Stimulated activated CD8-positive, alpha-beta memory T cell treated with anti-CD3 and anti-CD28 coated beads, Interleukin-7, amount 100 ng/mL, for 24 hours (primary cell): ENCODE results near the gene DLG2.

Experiments
- DNase-seq: peaks from one replicate; pipeline ENCODE4 v3.0.0-alpha.2; 2020; ENCODE audit warnings: low read depth

Gene DLG2

DNA sequence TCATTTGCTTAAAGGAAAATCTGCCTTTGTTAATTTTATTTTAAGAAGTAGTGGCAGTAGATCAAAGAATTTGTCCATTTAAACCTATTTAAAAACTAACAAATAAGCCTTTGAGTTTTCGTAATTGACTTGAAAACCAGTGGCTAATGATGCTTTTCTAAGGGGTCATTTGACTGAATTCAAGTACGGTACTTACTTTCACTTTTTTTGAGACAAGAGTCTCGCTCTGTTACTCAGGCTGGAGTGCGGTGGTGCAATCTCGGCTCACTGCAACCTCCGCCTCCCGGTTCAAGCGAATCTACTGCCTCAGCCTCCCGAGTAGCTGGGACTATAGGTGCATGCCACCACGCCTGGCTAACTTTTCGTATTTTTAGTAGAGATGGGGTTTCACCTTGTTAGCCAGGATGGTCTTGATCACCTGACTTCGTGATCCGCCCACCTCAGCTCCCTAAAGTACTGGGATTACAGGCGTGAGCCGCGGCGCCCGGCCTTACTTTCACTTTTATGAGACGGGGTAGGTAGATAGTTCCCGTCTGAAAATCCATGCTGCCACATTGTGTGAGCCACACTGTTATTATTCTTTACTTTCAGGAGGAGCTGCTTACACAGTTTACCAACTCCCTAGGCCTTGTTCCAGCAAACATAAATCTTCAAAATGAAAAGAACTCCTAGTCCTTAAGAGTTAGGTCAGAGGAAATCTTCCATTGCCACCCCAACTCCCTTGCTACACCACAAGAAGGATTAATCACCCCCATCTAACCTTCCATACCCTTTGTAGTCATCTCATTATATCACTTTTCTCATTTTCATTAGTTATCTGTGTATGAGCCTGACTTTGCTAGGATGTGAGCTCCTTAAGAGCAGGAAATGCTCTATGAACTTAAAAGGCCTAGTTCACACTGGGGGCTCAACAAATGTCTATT lies 1414.4 kb downstream of the DLG2 start:
- no peak for DNase-seq

DNA sequence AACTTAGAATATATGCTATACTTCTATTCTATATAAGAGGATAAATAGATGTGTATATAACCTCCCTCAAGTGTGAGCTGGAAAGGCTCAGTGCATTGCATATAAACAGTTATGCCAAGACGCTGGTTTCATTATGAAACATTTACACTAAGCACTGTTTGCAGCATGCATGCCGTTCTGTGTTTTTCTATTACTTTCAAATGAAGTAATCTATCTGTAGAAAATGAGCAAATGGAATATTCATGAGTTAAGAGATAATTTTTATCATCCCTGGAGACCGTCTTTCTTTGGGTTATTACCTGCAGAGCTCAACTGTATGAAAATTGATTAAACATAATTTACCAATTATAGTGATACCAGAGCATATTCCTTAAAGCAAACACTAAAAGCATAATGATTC lies 1415.2 kb downstream of the DLG2 start:
- DNase-seq = no peak

DNA sequence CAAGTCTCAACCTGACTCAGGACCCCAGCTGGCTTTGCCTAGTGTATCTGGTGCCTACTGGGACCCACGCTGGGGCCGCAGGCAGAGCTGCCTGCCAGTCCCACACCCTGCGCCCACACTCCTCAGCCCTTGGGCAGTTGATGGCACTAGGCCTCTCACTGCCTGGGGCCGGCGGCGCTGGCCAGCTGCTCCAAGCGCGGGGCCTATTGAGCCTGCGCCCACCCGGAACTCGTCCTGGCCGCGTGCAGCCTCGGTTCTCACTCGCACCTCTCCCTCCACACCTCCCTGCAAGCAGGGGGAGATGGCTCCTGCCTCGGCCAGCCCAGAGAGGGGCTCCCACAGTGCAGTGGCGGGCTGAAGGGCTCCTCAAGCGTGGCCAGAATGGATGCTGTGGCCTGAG lies 1432.4 kb downstream of the DLG2 start:
- no peak for DNase-seq

DNA sequence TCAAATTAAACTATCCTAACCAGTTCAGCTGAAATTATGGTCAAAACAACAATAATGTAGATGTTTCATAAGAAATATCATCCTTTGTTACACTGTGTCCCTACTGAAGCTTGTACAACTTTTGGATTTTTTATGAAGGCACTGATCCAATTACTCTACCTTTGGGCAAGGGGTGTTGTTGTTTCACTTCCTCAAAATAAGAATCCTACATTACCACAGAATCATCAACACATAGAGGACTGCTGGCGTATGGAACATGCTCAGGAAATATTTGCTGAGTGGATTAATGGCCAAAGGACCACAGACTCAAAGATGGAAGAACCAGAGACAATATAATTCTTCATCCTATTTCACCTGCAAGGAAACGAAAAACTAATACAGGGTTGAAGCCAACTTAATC lies 1433.4 kb downstream of the DLG2 start:
- DNase-seq = no peak

DNA sequence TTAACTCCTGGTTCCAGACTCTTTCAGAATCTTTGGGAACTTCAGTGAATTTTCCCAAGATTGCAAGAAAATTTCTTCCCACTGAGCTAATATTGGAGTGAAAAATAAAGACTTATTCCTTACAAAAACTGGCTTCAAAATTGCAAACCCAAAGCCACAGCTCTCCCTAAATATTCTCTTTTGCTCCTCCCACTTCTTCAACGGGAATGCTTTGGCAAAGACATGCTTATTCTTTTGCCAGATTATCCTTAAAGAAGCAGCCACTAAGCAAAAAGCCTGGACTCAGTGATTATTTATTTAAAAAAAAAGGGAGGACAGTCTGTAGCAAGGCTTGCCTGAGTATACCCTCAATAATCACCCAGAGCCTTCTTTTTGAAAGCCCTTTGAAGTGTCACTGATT lies 1438.6 kb downstream of the DLG2 start:
- no peak for DNase-seq

DNA sequence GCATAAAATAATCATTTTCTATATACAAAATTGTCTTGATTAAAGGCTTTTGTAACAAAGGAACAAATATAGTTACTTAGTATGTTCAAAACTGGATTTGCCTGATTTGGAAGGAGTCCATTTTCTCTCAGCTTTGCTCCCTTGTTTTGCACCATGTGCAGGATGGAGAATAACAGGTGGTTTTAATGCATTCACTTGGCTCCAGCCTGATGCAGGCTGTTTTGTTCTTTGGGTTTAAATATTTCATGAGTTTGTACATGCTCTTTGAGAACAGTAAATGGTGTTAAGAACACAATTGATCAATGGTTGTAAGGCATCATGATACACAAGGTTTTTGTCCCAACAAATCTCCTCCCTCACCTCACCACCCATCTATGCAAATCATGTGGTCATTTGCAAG lies 1454.1 kb downstream of the DLG2 start:
- no peak for DNase-seq

DNA sequence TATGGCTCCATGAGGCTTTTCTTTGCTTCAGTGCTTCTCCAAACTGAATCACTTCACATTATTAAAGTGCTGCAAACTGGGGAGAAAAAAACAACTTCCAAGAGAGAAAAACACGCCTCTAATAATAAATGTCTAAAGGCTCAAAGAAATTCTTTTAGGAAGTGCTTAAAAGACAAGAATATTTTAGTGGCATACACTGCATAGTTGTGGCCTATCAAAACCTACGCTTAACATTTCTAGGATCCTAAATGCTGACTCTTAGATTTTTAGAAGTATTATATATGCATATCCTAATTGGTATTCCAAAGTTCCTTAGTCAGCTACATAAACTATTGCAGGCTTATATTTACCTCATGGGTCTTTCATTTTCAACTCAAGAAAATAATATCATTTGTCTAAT lies 1462.0 kb downstream of the DLG2 start:
- no peak for DNase-seq

DNA sequence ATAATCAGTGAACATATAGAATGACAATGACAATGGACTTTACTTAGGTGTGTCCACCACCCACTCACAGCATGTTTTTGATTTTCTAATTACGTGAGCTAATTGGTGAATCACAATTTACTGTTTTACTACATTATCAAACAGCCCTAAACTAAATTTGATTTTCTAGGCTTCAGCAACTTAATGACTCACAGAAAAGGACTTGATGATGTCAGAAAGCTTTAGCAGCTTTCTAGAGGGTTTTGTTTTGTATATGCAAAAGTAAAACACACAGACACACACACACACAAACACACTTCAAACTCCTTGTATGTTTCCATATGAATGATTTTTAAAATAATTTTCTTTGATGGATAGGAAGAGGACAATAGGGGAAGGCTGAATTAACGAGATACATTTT lies 1462.4 kb downstream of the DLG2 start:
- DNase-seq = no peak

DNA sequence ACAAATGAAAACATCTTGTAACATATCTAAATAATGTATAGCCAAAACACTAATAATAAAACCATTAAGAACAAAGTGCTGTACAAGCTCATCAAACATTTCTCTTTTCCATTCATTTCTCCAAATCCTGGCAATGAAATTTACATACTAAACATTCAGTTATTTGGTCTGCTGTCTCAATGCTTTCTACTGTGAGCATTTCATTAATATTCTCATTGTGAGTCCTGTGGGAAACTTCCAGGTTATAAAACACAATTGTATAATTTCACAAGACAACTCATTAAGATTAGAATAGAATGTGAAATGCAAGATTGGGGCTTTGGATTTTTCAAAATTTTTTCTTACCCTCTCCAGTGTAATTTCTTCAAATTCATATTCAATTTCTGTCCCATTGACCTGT lies 1464.0 kb downstream of the DLG2 start:
- DNase-seq = no peak

DNA sequence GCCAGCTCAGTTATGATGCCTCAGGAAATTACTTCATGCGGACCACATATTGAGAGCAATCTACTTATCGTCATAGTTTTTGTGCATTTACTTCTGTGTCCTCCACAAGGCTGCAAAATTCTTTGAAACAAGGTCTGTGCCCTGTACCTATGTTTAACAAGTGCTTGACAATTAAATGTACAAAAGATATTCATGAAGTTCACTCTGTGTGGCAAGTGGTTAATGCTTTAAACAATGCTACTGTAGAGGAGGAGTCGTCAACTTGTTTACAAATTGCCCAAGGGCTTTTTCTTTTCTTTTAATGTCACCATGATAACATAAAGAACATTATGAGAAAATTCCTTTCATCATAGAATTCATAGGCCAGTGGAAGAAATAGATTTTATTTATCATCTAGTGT lies 1469.5 kb downstream of the DLG2 start:
- DNase-seq = no peak

DNA sequence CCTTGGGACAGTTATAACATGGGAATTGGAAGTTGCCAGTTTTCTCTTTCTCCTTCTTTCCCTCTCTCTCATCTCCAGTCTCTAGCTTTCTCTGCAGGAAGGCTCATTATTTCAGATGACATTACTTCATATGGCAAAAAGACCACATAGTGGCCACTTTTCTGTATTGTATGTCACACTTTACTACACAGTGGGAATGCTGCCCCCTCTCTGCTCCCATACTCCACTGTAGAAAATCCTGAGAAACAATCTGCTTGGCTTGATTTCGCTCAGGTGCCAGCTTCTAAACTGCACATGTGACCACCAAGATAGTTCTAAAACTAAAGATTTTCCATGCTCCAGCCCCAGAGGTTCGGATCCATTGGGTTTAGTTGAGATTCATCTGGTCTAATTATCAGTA lies 1480.3 kb downstream of the DLG2 start:
- no peak for DNase-seq

DNA sequence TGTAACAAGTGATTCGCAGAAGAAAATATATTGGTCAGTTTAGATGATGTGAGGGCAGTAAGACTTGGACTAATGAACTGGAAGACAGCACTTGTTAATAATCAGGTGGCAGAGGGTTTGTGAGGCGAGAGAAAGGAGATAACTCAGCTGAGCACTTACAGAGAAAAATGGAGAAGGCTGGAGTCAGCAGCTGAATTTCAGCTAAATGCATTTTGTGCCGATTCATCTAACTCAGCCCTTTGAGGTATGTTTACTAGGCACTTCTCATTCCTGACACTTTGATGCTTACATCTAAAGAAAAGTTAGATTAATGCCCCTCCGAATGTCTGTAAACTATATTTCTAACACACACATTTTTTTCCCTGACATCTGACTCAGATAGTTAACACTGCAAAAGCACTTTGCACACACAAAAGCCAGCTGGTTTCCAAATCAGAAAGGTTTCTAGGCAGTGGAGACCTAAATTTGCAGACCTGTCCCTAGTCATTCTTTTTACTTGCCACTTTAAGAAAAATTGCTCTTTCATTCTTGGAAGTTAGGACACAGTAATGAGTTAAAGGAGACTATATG lies 1481.4 kb downstream of the DLG2 start:
- no peak for DNase-seq

DNA sequence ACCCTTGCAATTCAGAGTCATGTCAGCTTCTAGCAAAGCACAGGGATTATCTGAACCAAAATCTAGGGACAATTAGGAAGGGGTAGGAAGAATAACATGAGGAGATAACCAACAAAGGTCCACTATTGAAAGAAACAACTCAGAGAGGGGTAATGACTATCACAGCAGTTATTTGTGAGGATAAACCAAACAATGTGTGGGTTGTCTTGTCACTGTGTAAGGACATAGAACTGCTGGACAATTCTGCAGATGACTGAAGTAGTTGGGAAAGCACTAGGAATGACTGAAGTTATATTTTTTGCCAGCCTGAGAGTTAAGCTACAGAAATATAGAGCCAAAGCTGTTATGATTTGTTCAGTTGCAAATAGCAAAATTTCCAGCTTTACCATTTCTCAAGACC lies 1482.6 kb downstream of the DLG2 start:
- DNase-seq = no peak

DNA sequence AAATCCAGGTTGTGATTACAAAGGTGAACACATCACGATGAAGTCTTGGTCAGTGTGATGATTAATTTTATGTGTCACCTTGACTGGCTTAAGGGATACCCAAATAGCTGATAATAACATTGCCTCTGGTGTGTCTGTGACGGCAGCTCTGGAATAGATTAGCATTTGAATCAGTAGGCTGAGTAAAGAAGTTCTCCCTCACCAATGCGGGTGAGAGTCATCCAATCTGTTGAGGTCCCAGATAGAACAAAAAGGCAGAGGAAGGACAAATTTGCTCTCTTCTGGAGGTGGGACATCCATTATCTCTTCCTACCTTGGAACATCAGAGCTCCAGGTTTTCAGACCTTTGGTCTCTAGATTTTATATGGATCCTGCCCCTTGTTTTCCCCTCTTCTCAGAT lies 1484.7 kb downstream of the DLG2 start:
- DNase-seq = no peak

DNA sequence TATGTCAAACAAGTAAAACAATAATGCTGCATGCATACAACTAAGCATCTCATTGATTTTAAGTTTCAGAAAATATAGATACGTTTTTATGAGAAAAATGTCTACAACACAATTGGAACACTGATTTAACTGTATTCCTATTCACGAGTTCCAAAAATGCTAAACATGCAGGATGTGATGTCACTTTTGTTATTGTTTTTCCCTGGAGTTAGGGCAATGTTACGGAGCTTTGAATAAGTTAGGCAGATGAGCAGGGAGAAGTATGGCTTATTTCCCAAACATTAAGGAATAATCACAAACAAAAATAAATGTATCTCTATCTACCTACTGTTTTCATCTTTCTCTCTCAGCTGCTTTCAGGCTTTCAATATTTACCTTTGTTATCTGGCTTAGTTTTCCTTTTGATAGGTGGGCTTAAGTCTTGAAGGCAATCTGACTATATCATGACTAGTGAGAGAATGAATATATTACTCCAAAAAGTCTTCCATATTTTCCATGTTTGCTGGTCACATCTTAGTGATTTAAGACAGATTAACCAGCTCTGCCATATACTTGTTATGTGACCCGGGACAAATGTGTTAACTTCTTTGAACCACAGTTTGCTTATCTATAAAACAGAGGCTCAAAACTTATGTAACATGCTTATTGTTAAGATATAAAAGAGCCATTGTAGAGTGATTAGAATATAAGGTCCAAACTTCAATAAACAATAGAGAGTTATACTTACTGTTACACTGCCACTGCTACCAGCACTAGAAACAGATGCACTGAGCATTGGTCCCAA lies 1486.6 kb downstream of the DLG2 start:
- DNase-seq = no peak

DNA sequence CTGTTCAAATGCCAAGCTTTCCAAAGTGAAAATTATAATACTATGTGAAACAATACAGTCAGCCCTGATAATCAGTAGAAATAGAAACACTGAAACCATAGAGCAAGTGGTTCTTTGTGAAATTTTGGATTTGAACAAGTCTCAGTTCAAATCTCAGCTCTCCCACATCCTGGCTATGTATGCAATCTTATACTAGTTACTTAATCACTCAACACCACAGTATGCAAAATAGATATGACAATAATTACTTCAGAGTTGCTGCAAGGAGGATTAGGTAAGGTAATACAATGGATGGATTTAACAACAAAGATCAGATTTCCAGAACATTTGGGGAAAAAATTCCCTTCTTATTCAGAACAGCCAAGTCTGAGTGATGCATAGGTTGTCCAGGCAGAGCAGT lies 1489.2 kb downstream of the DLG2 start:
- DNase-seq = no peak

DNA sequence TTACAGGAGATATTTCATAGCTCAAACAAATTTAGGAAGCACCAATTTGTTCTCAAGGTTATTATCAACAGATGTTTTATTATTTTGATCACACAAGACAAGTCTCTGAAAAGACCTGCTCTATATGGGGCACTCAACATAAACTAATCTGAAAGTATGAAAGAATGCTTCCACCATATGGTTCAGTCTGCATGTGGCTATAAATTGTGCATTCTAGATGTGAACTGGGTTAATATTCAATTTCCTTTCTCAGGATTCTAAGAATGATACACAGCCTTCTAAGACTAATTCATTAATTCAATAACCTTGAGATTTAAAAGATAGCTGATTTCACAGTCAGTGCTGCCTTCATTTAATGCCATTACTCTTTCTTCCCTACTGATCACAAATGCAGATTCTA lies 1489.6 kb downstream of the DLG2 start:
- DNase-seq = no peak

DNA sequence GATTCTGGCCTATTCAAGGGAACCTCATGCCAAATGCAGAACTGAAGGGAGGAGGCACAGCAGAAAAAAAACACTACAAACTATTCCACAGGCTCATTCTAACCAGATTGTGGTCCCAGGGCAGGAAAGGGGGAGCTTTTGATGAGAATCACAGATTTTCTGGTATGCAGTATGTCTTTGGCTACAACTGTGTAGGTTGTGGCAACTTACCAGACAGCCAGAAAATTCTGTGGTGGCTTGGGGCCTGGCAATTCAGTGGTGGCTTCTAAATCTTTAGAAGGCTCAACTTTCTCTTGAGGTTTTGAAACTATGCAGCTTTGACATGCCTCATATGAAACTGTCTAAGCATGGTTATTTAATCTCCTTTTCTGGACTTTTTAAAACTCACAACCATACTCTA lies 1490.2 kb downstream of the DLG2 start:
- DNase-seq = no peak

DNA sequence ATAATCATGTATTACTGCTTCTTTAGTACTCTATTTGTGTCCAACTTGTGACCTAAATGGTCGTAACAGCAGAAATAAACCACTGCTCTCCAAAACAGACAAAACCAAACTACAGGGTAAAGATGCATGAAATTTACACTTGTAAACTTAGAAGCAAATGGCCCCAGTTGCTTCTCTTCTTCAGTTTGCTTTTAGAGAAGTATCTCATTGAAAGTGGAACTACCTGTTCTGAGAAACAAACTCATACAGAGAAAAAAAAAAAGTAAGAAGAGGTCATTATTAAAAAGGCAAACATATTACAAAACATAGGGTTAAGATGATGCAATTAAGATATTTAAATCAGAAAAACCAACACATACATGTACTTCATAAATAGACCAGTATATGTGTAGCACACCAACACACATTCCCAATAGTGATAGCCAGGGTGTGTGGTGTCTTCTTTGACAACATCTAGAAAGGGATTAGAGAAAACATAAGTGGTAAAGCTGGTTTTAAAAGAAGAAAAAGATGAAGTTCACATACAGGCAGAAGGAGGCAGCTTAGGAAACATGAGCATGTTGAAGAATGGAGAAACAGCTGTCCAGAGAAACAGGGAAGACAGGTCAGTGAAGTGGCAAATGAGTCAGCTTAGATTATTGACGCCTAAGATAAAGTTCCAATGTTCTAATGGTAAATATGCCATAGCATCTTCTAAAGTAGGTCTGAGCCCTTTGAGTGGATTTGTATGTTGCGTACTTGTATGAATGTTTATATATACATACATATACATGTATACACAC lies 1496.3 kb downstream of the DLG2 start:
- DNase-seq = no peak

DNA sequence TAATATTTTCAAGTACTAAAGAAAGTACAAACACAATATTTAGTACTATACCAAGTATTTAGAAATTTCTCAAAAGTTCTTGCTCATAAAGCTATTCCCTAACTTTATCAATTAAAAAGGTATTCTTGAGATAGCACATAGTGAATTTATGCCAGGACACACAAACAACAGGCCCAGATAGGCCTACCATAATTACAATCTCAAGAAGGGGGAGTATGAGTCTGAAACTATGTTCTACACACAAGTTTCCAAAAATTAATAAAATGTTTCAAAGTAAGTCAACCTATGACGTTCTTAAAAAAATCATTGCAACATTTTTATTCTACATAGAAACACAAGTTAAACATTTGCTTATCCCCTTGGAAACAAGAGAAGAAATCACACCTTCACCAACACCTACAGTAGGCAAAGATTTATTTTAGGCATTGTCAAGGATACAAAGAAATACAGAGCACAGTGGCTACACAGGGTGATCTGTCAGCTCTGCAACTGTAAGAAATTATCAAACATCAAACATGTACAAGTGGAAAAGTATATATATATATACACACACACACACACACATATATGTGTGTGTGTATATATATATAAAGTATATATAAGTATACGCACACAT lies 1497.1 kb downstream of the DLG2 start:
- no peak for DNase-seq

DNA sequence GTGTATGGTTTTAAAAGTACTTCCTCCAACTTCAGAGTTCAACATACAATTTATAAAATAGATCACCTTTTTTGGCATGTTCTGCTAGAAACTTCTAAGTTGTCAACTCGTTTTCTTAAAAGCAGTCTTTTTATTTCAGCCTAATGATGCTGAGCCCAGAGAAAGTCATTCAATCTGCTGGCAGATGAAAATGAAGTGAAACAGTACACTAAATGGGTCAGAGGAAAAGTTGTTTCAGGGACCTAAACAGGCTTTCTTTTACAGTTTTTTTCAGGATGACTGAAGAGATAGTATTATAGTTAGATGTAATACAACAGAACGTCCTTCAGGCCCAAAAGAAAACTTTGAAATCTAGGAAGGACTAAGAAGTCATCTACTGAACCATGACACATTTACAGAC lies 1498.3 kb downstream of the DLG2 start:
- DNase-seq = no peak

DNA sequence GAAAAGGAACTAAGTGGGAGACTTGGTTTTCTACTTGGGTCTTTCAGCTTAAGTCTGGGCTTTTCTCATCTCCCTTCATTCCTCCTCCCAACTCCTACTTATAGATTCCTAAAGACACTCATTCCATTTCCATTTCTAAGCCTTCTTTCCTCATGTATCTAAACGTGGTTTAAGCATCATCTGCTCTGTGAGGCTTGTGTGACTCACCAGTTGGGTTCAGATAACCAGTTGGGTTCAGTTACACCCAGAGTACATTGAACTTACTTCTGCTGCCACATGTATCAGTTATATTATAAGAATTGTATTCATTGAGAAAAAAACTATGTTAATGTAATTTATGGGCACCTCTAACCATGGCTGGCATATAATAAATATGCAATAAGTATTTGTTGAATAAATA lies 1509.8 kb downstream of the DLG2 start:
- no peak for DNase-seq
